Gastrocnemius medialis (tissue), 4 donors: ENCODE data around the gene PRKN.
"Not testable (repeated sequence)": the region's sequence is repeated elsewhere in the genome, so short reads cannot be mapped to it uniquely, and the experiment has no call there.

Experiments
- POLR2A ChIP-seq, 2 donors: fragments of 450-650 bp; IDR thresholded peaks; one replicate each; pipeline ENCODE4 v1.6.1; 2017; ENCODE audit warnings: antibody characterized with exemption in 2 of 2, mild to moderate bottlenecking in 2 of 2, moderate library complexity in 2 of 2
- TF ChIP-seq, protein P1 (sequence below), 5 experiments: fragments of 450-650 bp in 3 of 5; fragments of 200-600 bp in 2 of 5; sonication (generic) in 2 of 5; IDR thresholded peaks in 4 of 5; conservative IDR thresholded peaks in 1 of 5; 1 replicate in 4 of 5; 2 replicates in 1 of 5; pipeline ENCODE4 v1.5.1; 2016 to 2019; ENCODE audit warnings: antibody characterized with exemption in 5 of 5, mild to moderate bottlenecking in 3 of 5, moderate library complexity in 3 of 5

DNA sequence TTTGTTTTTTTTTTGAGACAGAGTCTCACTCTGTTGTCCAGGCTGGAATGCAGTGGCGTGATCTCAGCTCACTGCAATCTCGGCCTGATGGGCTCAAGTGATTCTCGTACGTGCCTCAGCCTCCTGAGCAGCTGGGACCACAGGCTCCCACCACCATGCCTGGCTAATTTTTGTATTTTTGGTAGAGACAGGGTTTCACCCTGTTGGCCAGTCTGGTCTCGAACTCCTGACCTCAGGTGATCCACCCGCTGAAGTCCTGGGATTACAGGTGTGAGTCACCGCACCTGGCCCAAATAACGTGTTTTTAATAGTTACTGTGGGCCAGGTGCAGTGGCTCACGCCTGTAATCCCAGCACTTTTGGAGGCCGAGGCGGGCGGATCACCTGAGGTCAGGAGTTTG, 876.1 kb downstream of the PRKN start:
- TF ChIP-seq, protein P1, sequence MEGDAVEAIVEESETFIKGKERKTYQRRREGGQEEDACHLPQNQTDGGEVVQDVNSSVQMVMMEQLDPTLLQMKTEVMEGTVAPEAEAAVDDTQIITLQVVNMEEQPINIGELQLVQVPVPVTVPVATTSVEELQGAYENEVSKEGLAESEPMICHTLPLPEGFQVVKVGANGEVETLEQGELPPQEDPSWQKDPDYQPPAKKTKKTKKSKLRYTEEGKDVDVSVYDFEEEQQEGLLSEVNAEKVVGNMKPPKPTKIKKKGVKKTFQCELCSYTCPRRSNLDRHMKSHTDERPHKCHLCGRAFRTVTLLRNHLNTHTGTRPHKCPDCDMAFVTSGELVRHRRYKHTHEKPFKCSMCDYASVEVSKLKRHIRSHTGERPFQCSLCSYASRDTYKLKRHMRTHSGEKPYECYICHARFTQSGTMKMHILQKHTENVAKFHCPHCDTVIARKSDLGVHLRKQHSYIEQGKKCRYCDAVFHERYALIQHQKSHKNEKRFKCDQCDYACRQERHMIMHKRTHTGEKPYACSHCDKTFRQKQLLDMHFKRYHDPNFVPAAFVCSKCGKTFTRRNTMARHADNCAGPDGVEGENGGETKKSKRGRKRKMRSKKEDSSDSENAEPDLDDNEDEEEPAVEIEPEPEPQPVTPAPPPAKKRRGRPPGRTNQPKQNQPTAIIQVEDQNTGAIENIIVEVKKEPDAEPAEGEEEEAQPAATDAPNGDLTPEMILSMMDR (IDR thresholded peaks at IDR 0.05 in 4 of 5, conservative IDR thresholded peaks at IDR 0.05 in 1 of 5), result not testable (repeated sequence)
- not testable (repeated sequence) for TF ChIP-seq POLR2A (IDR thresholded peaks at IDR 0.05)
